DOHH2 (cell line): ENCODE data around the gene MRPS31.

ENCODE experiments used
- H3F3A ChIP-seq: fragments of 200-600 bp; sonication (generic), shearing (Covaris generic); 2 replicates; pipeline ENCODE4 v1.6.0; 2016; ENCODE audit warnings: antibody characterized with exemption, mild to moderate bottlenecking; ENCODE audit not compliant: control insufficient read depth, insufficient read depth
- H3K27ac ChIP-seq: fragments of 200-600 bp; sonication (generic); 2 replicates; pipeline ENCODE4 v1.5.1; 2014; ENCODE audit warnings: low read depth, mild to moderate bottlenecking, low read length, moderate library complexity
- H3K27me3 ChIP-seq: fragments of 200-600 bp; sonication (generic); 2 replicates; pipeline ENCODE4 v1.6.1; 2014; ENCODE audit warnings: mild to moderate bottlenecking, low read length, mixed read lengths; ENCODE audit not compliant: control insufficient read depth
- H3K36me3 ChIP-seq: fragments of 200-600 bp; sonication (generic); 2 replicates; pipeline ENCODE4 v1.6.1; 2014; ENCODE audit warnings: mild to moderate bottlenecking, low read length, moderate library complexity, mixed read lengths; ENCODE audit not compliant: control insufficient read depth
- H3K4me1 ChIP-seq: fragments of 200-600 bp; sonication (generic); 2 replicates; pipeline ENCODE4 v1.6.1; 2014; ENCODE audit warnings: mild to moderate bottlenecking, low read length, mixed read lengths; ENCODE audit not compliant: control insufficient read depth
- H3K4me2 ChIP-seq: fragments of 200-600 bp; sonication (generic); 2 replicates; pipeline ENCODE4 v1.6.0; 2014; ENCODE audit warnings: mild to moderate bottlenecking, low read length, moderate library complexity
- H3K4me3 ChIP-seq: fragments of 200-600 bp; sonication (generic); 2 replicates; pipeline ENCODE4 v1.5.1; 2014; ENCODE audit warnings: mild to moderate bottlenecking, low read length, mixed read lengths
- H3K79me2 ChIP-seq: fragments of 200-600 bp; sonication (generic); 2 replicates; pipeline ENCODE4 v1.6.1; 2014; ENCODE audit warnings: mild to moderate bottlenecking, low read length, mixed read lengths; ENCODE audit not compliant: control insufficient read depth
- H3K9me2 ChIP-seq: fragments of 200-600 bp; sonication (generic); replicated peaks from 2 replicates; pipeline ENCODE4 v1.6.1; 2014; ENCODE audit warnings: mild to moderate bottlenecking, low read length, mixed read lengths; ENCODE audit not compliant: control insufficient read depth
- H3K9me3 ChIP-seq: fragments of 200-600 bp; sonication (generic); 2 replicates; pipeline ENCODE4 v1.6.1; 2014; ENCODE audit warnings: antibody characterized with exemption, low read length, mixed read lengths; ENCODE audit not compliant: control insufficient read depth, insufficient read depth
- H4K20me1 ChIP-seq: fragments of 200-600 bp; sonication (generic); 2 replicates; pipeline ENCODE4 v1.6.0; 2014; ENCODE audit warnings: low read depth, mild to moderate bottlenecking, antibody characterized with exemption, low read length, moderate library complexity; ENCODE audit not compliant: control insufficient read depth, insufficient read depth
- EZH2phosphoT487 ChIP-seq: fragments of 200-600 bp; sonication (generic); IDR thresholded peaks from 2 replicates; pipeline ENCODE4 v1.6.1; 2017; ENCODE audit warnings: borderline replicate concordance, mild to moderate bottlenecking, antibody characterized with exemption, low read length, moderate library complexity, mixed read lengths
- TF ChIP-seq, protein P1 (sequence below): fragments of 200-600 bp; sonication (generic); IDR thresholded peaks from one replicate; pipeline ENCODE4 v1.5.1; 2014; ENCODE audit warnings: antibody characterized with exemption, mild to moderate bottlenecking, low read depth, low read length; ENCODE audit not compliant: poor library complexity, severe bottlenecking

The MRPS31 gene

DNA sequence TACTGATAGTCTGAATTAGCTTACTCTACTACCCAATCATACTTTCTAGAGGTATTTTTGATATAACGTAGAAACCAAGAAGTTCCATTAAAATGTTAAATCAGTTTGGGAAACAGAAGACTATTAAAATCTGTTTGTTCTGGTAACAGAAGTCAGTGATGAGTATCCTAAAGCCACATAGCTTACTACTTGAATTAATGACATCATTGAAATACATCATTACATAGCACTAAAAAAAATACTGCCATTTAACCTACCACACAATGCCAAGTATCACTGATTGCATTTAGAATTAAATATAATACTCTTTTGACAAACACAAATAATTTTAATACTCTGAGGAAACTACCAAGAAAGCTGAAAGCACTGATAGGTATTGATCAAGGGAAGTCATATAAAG, 5.4 kb downstream of the MRPS31 start:
- H3K9me3 ChIP-seq = no peaks in the 10 kb centered on the region
- 0 out of 2 replicates have a peak, but pooled peaks cover 4% of the 10 kb centered on the region for H3F3A ChIP-seq
- peaks cover 58% of the 10 kb centered on the region for H3K4me1 ChIP-seq
- no peak overlapping the region for H3K27ac ChIP-seq
- no peaks in the 10 kb centered on the region for H3K9me2 ChIP-seq
- H3K4me3 ChIP-seq = no peak overlapping the region
- TF ChIP-seq, protein P1, sequence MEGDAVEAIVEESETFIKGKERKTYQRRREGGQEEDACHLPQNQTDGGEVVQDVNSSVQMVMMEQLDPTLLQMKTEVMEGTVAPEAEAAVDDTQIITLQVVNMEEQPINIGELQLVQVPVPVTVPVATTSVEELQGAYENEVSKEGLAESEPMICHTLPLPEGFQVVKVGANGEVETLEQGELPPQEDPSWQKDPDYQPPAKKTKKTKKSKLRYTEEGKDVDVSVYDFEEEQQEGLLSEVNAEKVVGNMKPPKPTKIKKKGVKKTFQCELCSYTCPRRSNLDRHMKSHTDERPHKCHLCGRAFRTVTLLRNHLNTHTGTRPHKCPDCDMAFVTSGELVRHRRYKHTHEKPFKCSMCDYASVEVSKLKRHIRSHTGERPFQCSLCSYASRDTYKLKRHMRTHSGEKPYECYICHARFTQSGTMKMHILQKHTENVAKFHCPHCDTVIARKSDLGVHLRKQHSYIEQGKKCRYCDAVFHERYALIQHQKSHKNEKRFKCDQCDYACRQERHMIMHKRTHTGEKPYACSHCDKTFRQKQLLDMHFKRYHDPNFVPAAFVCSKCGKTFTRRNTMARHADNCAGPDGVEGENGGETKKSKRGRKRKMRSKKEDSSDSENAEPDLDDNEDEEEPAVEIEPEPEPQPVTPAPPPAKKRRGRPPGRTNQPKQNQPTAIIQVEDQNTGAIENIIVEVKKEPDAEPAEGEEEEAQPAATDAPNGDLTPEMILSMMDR = no peak
- no peak for TF ChIP-seq EZH2phosphoT487
- H3K79me2 ChIP-seq = peaks cover 42% of the 10 kb centered on the region
- H3K4me2 ChIP-seq = no peak overlapping the region
- H3K36me3 ChIP-seq = peaks cover 47% of the 10 kb centered on the region
- H3K27me3 ChIP-seq = no peaks in the 10 kb centered on the region
- no peaks in the 10 kb centered on the region for H4K20me1 ChIP-seq

DNA sequence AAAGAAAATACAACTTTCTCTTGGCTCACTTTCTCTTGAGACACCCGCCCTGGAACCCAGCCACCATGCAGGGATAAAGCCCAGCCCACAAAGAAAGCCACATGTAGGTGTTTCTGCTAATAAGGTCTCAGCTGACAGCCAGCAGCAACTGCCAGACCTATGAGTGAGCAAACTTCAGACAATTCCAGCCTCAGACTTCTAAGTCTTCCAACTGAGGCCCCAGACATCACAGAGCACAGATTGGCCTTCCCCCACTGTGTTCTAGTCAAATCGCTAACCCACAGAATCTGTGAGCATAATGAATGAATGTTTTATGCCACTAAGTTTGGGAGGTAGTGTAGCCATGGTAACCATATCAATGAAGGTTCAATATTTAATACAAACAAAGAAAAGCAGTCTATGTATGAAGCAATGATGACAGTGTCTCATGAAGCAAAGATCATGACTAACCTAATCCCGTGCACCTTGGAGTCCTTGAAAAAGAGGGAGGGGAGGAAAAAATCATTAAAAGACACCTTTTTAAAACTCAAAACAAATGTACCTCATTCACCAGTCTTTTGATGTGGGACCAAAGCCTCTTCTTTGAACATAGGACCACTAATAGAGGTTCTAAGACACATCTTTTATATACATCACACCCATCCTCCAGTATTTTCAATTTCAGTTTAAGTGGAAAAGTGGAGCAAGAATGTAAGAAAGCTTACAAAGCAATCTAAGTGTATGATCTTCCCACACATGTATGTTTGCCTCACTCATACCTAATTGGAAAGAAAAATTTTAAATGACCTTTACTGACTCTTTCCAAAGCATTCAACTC, 6.2 kb downstream of the MRPS31 start:
- peaks cover 62% of the 10 kb centered on the region for H3K4me1 ChIP-seq
- no peaks in the 10 kb centered on the region for H3K9me3 ChIP-seq
- H3K9me2 ChIP-seq = no peaks in the 10 kb centered on the region
- H3F3A ChIP-seq = peaks cover 7% of the 10 kb centered on the region; the same call in 1 of the 2 replicates
- H3K4me2 ChIP-seq = no peak overlapping the region
- no peak overlapping the region for H3K27ac ChIP-seq
- no peak overlapping the region for H3K4me3 ChIP-seq
- no peak for TF ChIP-seq EZH2phosphoT487
- TF ChIP-seq, protein P1 = no peak
- H3K79me2 ChIP-seq = peaks cover 48% of the 10 kb centered on the region
- no peaks in the 10 kb centered on the region for H4K20me1 ChIP-seq
- H3K27me3 ChIP-seq = no peaks in the 10 kb centered on the region
- H3K36me3 ChIP-seq = peaks cover 53% of the 10 kb centered on the region

DNA sequence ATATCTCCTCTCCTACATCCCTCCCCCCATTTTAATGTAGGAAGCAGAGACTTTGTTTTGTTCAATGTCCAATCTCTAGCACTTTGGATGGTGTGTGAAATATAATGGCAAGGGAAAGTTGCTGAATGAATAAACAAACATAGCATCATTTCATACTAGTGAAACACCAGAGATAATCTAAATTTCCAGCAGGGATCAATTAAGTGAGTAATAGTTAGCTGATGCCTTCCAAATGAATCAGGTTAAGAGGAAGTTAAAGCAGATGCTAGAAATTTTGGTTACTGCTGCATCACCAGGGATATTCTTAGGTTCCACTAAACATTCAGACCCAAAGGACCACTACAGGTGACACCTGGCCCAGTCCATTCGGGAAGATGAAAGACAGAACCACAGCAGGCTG, 8.1 kb downstream of the MRPS31 start:
- Histone ChIP-seq H4K20me1 (no peaks in the 10 kb centered on the region), H3K4me1 (peaks cover 77% of the 10 kb centered on the region), H3K4me3 (peak overlapping the region; percentile 8; the same call in 1 of the 2 replicates), H3K9me3 (no peaks in the 10 kb centered on the region), H3K27me3 (no peaks in the 10 kb centered on the region), H3K79me2 (peaks cover 54% of the 10 kb centered on the region), H3K27ac (peak overlapping the region; percentile 30), H3K4me2 (peak overlapping the region; percentile 35), H3K9me2 (no peaks in the 10 kb centered on the region), H3F3A (peaks cover 18% of the 10 kb centered on the region), H3K36me3 (peaks cover 66% of the 10 kb centered on the region)
- TF ChIP-seq, protein P1 = no peak
- no peak for TF ChIP-seq EZH2phosphoT487
